Lower leg skin (tissue), 4 donors: ENCODE data around the gene MIP. TPM values are rescaled to one million over a fixed set of nuclear protein-coding genes. Genes with fewer than 3 reads are reported as not detected.
A peak's percentile ranks its signal among the peaks of the same experiment; 100 is the strongest.
"Not testable (repeated sequence)": the region's sequence is repeated elsewhere in the genome, so short reads cannot be mapped to it uniquely, and the experiment has no call there.

Experiments
- DNase-seq, 2 donors: peaks; one replicate each; pipeline ENCODE4 v3.0.0-alpha.2; 2019; ENCODE audit warnings: low spot score in 2 of 2
- H3K4me3 ChIP-seq: fragments of 200-600 bp; sonication (generic); 2 replicates; pipeline ENCODE4 v1.5.1; 2017; ENCODE audit warnings: mild to moderate bottlenecking, low read depth; ENCODE audit not compliant: poor library complexity, severe bottlenecking
- POLR2A ChIP-seq, 2 donors: fragments of 450-650 bp; IDR thresholded peaks; one replicate each; pipeline ENCODE4 v1.6.1; 2016 to 2017; ENCODE audit warnings: antibody characterized with exemption in 2 of 2, mild to moderate bottlenecking in 1 of 2, moderate library complexity in 1 of 2
- WGBS, 2 donors: methylation state at CpG; one replicate each; pipeline ENCODE4 v1.1.5; 2018; 5-methylcytosine and 5-hydroxymethylcytosine counted together
- intact Hi-C: fragments of 100-400 bp; cut with DNase I; formaldehyde crosslinking; loops from one replicate; pipeline ENCODE4 v1.15.0; 2023; ENCODE audit warnings: low total_unique reads
- total RNA-seq, 4 donors: library from RNA; depleted of rRNA; stranded (reverse); fragments of >200 nt; gene quantifications; one replicate each; pipeline ENCODE4 v1.1.0, GENCODE V29; 2016
- TF ChIP-seq, protein P1 (sequence below), 3 donors: fragments of 450-650 bp; IDR thresholded peaks; one replicate each; pipeline ENCODE4 v1.5.1; 2016; ENCODE audit warnings: antibody characterized with exemption in 3 of 3, mild to moderate bottlenecking in 3 of 3, moderate library complexity in 2 of 3

The MIP gene
- total RNA-seq, 4 donors from 2014 or later = not detected

DNA sequence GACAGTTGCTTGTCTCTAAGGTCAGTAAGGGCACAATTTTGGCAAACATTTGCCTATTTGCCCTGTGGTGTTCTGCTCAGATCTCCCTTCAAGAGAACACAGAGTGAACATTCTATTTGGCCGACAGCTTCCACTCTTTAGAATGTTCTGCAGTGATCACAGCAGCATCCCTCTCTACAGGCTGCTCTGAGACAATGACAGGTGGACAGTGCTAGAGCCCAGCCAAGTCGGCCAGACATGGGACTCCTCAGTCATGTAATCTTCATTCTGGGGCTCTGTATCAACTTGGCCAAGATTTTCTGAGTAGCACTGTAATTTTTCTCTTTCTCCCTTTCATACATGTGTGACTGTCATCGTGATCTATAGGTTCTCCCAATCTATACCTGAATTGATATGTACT lies 40.1 kb downstream of the MIP start:
- intact Hi-C loops = no loop called here
- WGBS, 2 donors = 93 to 94% methylated on average over 3 of the region's 3 CpGs
- DNase-seq = no peak
- H3K4me3 ChIP-seq = no peak overlapping the region
- TF ChIP-seq, protein P1, sequence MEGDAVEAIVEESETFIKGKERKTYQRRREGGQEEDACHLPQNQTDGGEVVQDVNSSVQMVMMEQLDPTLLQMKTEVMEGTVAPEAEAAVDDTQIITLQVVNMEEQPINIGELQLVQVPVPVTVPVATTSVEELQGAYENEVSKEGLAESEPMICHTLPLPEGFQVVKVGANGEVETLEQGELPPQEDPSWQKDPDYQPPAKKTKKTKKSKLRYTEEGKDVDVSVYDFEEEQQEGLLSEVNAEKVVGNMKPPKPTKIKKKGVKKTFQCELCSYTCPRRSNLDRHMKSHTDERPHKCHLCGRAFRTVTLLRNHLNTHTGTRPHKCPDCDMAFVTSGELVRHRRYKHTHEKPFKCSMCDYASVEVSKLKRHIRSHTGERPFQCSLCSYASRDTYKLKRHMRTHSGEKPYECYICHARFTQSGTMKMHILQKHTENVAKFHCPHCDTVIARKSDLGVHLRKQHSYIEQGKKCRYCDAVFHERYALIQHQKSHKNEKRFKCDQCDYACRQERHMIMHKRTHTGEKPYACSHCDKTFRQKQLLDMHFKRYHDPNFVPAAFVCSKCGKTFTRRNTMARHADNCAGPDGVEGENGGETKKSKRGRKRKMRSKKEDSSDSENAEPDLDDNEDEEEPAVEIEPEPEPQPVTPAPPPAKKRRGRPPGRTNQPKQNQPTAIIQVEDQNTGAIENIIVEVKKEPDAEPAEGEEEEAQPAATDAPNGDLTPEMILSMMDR (IDR thresholded peaks at IDR 0.05) = no peak
- TF ChIP-seq POLR2A (IDR thresholded peaks at IDR 0.05) = no peak

DNA sequence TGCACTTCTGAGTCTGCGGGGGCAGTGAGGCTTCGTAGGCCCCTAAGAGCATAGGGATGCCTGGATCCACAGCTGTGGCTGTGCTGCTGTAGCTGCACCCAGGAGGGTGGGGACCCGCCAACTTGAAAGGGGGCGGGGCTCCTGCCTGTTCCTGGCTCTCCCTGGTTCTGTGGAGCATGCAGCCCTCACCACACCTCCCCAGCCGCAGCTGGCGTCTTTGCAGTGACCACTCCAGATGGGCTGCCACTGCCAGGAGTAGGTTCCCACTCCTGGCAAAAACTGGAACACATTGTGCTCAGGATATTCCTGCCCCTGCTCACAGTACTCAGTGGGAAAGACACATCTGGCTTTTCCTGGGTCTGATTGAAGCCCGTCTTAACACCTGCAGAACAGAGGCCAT lies 41.1 kb downstream of the MIP start:
- WGBS, 2 donors = 54 to 62% methylated on average over 6 to 7 of the region's 7 CpGs
- no peak overlapping the region for H3K4me3 ChIP-seq
- no peak for DNase-seq
- TF ChIP-seq POLR2A (IDR thresholded peaks at IDR 0.05) = no peak
- TF ChIP-seq, protein P1 (IDR thresholded peaks at IDR 0.05) = no peak
- intact Hi-C loops = no loop called here

DNA sequence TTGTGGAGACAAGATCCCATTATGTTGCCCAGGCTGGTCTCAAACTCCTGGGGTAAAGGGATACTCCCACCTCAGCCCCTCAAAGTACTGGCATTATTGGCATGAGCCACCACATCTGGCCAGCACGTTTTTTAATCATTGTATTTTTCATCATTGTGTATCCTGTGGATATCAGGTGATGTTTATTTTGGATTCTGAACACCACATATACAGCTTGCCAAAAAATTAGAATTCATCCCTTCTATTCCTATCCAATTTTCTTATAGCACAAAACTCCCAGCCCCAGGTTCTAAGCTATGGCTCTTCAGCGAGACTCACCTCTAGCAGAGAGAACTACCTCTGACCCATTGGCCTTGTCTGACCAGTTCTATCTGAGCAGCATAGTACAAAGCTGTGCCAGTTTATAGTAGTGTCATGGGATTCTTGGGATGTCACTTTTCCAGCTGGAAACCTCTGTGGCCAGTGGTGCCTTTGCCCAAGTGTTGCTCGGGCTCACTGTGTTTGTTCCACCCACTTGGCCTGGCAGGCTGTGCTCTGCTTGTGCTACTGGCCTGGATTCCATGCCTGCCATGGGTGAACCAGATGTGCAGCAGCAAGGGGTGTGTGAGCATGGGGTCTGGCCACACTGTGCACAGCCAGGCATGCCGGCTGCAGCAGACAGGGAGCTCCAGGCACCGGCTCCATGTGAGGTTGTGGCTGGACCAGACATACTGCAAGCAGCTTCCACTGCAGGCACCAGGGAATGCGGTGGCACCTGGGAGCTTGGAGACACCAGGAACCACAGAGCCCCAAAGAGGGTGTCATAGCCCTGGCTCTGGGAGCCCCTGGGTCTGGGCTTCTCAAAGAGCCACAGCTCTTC lies 42.4 kb downstream of the MIP start:
- TF ChIP-seq, protein P1 (IDR thresholded peaks at IDR 0.05) = no peak
- TF ChIP-seq POLR2A (IDR thresholded peaks at IDR 0.05) = no peak
- WGBS, 2 donors = 59 to 61% methylated on average over 4 to 5 of the region's 6 CpGs
- intact Hi-C loops = no loop called here
- no peak overlapping the region for H3K4me3 ChIP-seq
- DNase-seq = no peak

DNA sequence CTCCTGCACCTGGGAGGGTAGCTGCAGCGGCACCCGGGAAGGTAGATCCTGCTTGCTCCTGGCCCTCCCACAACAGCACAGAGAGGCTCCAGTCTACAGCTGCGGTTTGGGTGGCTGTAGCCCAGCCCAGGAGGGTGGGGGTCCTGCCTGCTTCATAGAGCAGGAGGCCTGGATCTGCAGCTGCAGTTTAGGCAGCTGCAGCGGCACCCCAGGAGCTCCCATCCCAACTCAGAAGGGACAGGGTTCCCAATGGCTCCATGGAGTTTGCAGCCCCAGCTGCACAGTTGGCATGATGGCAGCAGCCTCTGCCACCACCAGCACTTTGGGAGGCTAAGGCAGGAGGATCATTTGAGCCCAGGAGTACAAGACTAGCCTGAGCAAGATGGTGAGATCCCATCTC lies 43.7 kb downstream of the MIP start:
- H3K4me3 ChIP-seq = no peak overlapping the region
- WGBS, 2 donors = 97% methylated on average over 4 of the region's 4 CpGs; no CpG with 5 or more reads in 1 of the 2 donors
- intact Hi-C loops = no loop called here
- no peak for DNase-seq
- no peak for TF ChIP-seq POLR2A (IDR thresholded peaks at IDR 0.05)
- TF ChIP-seq, protein P1 (IDR thresholded peaks at IDR 0.05) = no peak

DNA sequence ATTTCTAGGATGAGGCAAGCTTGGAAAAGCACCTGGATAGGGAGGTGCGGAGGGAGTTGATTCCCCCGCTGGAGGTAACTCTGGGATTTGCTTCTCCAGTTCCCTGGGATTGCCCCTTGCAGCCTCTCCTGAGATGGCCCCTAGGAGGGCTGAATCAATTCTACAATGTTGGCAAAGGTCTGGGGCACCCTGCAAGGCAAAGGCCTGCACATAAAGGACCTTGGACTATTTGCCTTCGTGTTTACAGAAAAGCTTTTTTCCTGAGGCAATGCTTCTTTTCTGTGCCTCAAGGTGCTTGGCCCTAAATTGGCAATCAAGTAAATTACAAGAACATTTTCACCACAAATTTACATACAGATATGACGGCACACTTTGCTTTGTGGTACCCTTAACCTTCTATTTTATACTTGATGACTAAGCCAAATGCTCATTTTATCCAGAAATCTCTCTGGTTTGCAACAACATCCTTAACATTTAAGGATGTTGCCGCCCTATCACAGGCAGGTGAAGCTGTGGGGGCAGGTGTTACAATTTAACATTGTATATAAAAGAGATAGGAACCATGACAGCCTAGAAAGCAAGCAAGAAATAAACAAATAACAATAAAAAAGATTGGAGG lies 45.5 kb downstream of the MIP start:
- no peak overlapping the region for H3K4me3 ChIP-seq
- no peak for TF ChIP-seq POLR2A (IDR thresholded peaks at IDR 0.05)
- TF ChIP-seq, protein P1 (IDR thresholded peaks at IDR 0.05) = no peak
- intact Hi-C loops = no loop called here
- 90 to 91% methylated on average over 5 of the region's 5 CpGs for WGBS, 2 donors
- DNase-seq = no peak

DNA sequence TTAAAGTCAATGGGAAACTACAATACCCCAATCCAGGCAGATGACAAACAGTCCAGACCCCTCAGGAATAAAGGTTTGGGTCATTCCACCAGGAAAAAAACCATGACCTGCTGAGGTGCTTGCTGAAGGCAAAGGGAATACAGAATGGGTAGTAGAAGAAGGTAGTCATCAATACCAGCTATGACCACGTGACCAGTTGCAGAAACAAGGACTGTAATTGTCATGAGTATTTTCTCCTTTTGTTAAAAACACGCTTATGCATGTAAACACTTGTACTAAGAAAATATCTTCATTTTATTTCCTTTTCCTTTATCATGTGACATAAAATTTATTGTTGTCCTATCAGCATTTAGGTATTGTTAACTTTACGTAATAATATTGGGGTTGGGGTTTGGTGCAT lies 50.2 kb downstream of the MIP start:
- 91 to 97% methylated on average over 3 of the region's 3 CpGs for WGBS, 2 donors
- intact Hi-C loops, H3K4me3 ChIP-seq, DNase-seq: not testable (repeated sequence)

DNA sequence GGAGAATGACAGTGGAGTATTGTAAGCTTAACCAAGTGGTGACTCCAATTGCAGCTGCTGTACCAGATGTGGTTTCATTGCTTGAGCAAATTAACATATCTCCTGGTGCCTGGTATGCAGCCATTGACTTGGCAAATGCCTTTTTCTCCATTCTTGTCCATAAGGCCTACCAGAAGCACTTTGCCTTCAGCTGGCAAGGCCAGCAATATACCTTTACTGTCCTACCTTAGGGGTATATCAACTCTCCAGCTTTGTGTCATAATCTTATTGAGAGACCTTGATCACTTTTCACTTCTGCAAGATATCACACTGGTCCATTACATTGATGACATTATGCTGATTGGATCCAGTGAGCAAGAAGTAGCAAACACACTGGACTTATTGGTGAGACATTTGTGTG lies 52.8 kb downstream of the MIP start:
- intact Hi-C loops = not testable (repeated sequence)

DNA sequence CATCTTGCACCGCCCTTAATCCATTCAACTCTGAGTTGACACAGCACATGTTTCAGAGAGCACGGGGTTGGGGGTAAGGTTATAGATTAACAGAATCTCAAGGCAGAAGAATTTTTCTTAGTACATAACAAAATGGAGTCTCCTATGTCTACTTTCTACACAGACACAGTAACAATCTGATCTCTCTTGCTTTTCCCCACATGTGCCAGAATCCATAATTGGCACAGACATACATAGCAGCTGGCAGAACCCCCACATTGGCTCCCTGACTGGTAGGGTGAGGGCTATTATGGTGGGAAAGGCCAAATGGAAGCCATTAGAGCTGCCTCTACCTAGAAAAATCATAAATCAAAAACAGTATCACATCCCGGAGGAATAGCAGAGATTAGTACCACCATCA lies 53.3 kb downstream of the MIP start:
- intact Hi-C loops, H3K4me3 ChIP-seq: not testable (repeated sequence)
- WGBS, 2 donors = 76 to 83% methylated on average over 1 to 2 of the region's 3 CpGs
- peak in 1 of 2 donors; percentile 3 for DNase-seq

More for the DNA sequence above, 52.8 kb downstream of the MIP start:
- not testable (repeated sequence) for DNase-seq, H3K4me3 ChIP-seq
